Panc1 (cell line): ENCODE measurements around the gene STK35. TPM values are rescaled to one million over a fixed set of nuclear protein-coding genes. Genes with fewer than 3 reads are reported as not detected.

ENCODE experiments used
- ATAC-seq: fragments of 200-7000 bp; cut with Tn5 transposase; 2 replicates; pipeline ENCODE4 v1.9.1; 2020; ENCODE audit warnings: mild to moderate bottlenecking, moderate library complexity
- BruUV-seq: library from RNA; stranded (reverse); fragments of 400-500 nt; replicated peaks from 2 replicates; lab custom pipeline; 2021; lab: Mats Ljungman, UMichigan
- CTCF ChIA-PET: fragments of 300-600 bp; sonication (Branson Sonifier 250); formaldehyde crosslinking; loops from one replicate; lab custom pipeline; 2022; ENCODE audit warnings: antibody characterized with exemption; lab: Charles Lee
- POLR2A ChIA-PET: fragments of 300-600 bp; sonication (Branson Sonifier 250); formaldehyde crosslinking; loops from one replicate; lab custom pipeline; 2022; ENCODE audit warnings: antibody characterized with exemption; lab: Charles Lee
- DNase-seq: peaks from one replicate; pipeline ENCODE4 v3.0.0-alpha.2; 2010; ENCODE audit warnings: low read depth, low spot score
- H3K27ac ChIP-seq: 2 replicates; pipeline ENCODE4 v1.5.1; 2011; ENCODE audit warnings: mild to moderate bottlenecking, low read length, inconsistent platforms
- H3K27me3 ChIP-seq: fragments of 200-500 bp; sonication (Bioruptor generic); 2 replicates; pipeline ENCODE4 v1.6.0; 2014; ENCODE audit warnings: low read length, inconsistent platforms; ENCODE audit not compliant: control insufficient read depth, insufficient read depth
- H3K36me3 ChIP-seq: fragments of 200-500 bp; sonication (Bioruptor generic); 2 replicates; pipeline ENCODE4 v1.5.1; 2014; ENCODE audit warnings: inconsistent platforms, mild to moderate bottlenecking, low read length, moderate library complexity; ENCODE audit not compliant: control insufficient read depth, insufficient read depth
- H3K4me1 ChIP-seq: 2 replicates; pipeline ENCODE4 v1.5.1; 2011; ENCODE audit warnings: inconsistent platforms, mild to moderate bottlenecking, low read length, moderate library complexity; ENCODE audit not compliant: control insufficient read depth, insufficient read depth
- H3K4me3 ChIP-seq, 2 experiments: 2 replicates each; pipeline ENCODE4 v1.5.1; 2011 to 2012; ENCODE audit warnings: low read depth in 2 of 2, low read length in 2 of 2, mild to moderate bottlenecking in 2 of 2, inconsistent platforms in 1 of 2, moderate library complexity in 1 of 2
- H3K9me3 ChIP-seq: fragments of 200-500 bp; sonication (Bioruptor generic); 2 replicates; pipeline ENCODE4 v1.5.1; 2014; ENCODE audit warnings: low read depth, mild to moderate bottlenecking, inconsistent platforms, low read length, moderate library complexity; ENCODE audit not compliant: control insufficient read depth, insufficient read depth
- POLR2AphosphoS5 ChIP-seq: IDR thresholded peaks from 2 replicates; pipeline ENCODE4 v1.6.1; 2012; ENCODE audit warnings: mild to moderate bottlenecking, low read depth, low read length, moderate library complexity
- SIN3A ChIP-seq: IDR thresholded peaks from 2 replicates; pipeline ENCODE4 v1.6.1; 2012; ENCODE audit warnings: low read depth, mild to moderate bottlenecking, low read length, moderate library complexity, borderline replicate concordance; ENCODE audit not compliant: insufficient read depth
- TCF7L2 ChIP-seq: IDR thresholded peaks from 2 replicates; pipeline ENCODE4 v1.6.1; 2011; ENCODE audit warnings: mild to moderate bottlenecking, low read depth, low read length, inconsistent platforms
- in situ Hi-C: cut with HindIII; loops from 2 replicates; pipeline ENCODE4 v1.10.0; 2016; ENCODE audit warnings: low sequenced_read_pairs, low pct_unique_long_range_greater_than_20kb
- intact Hi-C: fragments of 100-400 bp; cut with micrococcal nuclease; formaldehyde crosslinking; loops from one replicate; pipeline ENCODE4 v1.10.0; 2022; ENCODE audit not compliant: unreplicated experiment
- total RNA-seq: library from RNA; stranded (reverse); gene quantifications from one replicate; pipeline ENCODE4 v1.2.1, GENCODE V29; 2021; ENCODE audit not compliant: unreplicated experiment
- TF ChIP-seq, protein P1 (sequence below): fragments of 450-650 bp; IDR thresholded peaks from 2 replicates; pipeline ENCODE4 v1.5.1; 2017; ENCODE audit warnings: mild to moderate bottlenecking
- TF ChIP-seq, protein P2 (sequence below), 2 experiments: IDR thresholded peaks; 2 replicates each; pipeline ENCODE4 v1.6.1; 2011 to 2012; ENCODE audit warnings: low read depth in 2 of 2, control low read depth in 1 of 2, low read length in 1 of 2, mild to moderate bottlenecking in 1 of 2, moderate library complexity in 1 of 2; ENCODE audit not compliant: insufficient read depth in 1 of 2

The STK35 gene
- total RNA-seq, 1 experiment from 2014 or later = 27.6 TPM

GRCh38 chr20:2172305-2173175 lies 70.9 kb downstream of the STK35 start:
- in situ Hi-C loops (no loop called here), intact Hi-C loops (loop anchor here (1.0 to 5.0 kb wide), 2 partner anchors 165 to 208 kb away; no protein-coding TSS in a partner anchor)
- H3K4me1 ChIP-seq = 0 out of 2 replicates have a peak, but pooled peaks cover 4% of the 10 kb centered on the region
- ChIA-PET CTCF (interaction anchor here (0.5 to 0.9 kb wide), 7 partner anchors 115 to 496 kb away, joined by 3 to 5 read pairs (median 4); no protein-coding TSS in a partner anchor), POLR2A (no interaction called here)
- DNase-seq (peak; percentile 36), ATAC-seq (peak; percentile 82)
- TF ChIP-seq TCF7L2 (no peak), SIN3A (no peak), POLR2AphosphoS5 (no peak)
- TF ChIP-seq, protein P1, sequence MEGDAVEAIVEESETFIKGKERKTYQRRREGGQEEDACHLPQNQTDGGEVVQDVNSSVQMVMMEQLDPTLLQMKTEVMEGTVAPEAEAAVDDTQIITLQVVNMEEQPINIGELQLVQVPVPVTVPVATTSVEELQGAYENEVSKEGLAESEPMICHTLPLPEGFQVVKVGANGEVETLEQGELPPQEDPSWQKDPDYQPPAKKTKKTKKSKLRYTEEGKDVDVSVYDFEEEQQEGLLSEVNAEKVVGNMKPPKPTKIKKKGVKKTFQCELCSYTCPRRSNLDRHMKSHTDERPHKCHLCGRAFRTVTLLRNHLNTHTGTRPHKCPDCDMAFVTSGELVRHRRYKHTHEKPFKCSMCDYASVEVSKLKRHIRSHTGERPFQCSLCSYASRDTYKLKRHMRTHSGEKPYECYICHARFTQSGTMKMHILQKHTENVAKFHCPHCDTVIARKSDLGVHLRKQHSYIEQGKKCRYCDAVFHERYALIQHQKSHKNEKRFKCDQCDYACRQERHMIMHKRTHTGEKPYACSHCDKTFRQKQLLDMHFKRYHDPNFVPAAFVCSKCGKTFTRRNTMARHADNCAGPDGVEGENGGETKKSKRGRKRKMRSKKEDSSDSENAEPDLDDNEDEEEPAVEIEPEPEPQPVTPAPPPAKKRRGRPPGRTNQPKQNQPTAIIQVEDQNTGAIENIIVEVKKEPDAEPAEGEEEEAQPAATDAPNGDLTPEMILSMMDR = peak; percentile 93
- TF ChIP-seq, protein P2, sequence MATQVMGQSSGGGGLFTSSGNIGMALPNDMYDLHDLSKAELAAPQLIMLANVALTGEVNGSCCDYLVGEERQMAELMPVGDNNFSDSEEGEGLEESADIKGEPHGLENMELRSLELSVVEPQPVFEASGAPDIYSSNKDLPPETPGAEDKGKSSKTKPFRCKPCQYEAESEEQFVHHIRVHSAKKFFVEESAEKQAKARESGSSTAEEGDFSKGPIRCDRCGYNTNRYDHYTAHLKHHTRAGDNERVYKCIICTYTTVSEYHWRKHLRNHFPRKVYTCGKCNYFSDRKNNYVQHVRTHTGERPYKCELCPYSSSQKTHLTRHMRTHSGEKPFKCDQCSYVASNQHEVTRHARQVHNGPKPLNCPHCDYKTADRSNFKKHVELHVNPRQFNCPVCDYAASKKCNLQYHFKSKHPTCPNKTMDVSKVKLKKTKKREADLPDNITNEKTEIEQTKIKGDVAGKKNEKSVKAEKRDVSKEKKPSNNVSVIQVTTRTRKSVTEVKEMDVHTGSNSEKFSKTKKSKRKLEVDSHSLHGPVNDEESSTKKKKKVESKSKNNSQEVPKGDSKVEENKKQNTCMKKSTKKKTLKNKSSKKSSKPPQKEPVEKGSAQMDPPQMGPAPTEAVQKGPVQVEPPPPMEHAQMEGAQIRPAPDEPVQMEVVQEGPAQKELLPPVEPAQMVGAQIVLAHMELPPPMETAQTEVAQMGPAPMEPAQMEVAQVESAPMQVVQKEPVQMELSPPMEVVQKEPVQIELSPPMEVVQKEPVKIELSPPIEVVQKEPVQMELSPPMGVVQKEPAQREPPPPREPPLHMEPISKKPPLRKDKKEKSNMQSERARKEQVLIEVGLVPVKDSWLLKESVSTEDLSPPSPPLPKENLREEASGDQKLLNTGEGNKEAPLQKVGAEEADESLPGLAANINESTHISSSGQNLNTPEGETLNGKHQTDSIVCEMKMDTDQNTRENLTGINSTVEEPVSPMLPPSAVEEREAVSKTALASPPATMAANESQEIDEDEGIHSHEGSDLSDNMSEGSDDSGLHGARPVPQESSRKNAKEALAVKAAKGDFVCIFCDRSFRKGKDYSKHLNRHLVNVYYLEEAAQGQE (IDR thresholded peaks at IDR 0.05; ENCODE audit: insufficient read depth in 1 of 2, low read depth in 2 of 2, low read length in 1 of 2) = peak in 1 of 2 experiments; percentile 49; a peak in 1 of 4 replicates
- H3K9me3 ChIP-seq = no peaks in the 10 kb centered on the region
- no peaks in the 10 kb centered on the region; the same call in 1 of the 2 replicates for H3K27me3 ChIP-seq
- no peaks in the 10 kb centered on the region for H3K36me3 ChIP-seq
- no TSS peak for BruUV-seq
- H3K27ac ChIP-seq = no peak overlapping the region
- H3K4me3 ChIP-seq = peak overlapping the region in 1 of 2 experiments; percentile 6; a peak in 1 of 4 replicates

DNA sequence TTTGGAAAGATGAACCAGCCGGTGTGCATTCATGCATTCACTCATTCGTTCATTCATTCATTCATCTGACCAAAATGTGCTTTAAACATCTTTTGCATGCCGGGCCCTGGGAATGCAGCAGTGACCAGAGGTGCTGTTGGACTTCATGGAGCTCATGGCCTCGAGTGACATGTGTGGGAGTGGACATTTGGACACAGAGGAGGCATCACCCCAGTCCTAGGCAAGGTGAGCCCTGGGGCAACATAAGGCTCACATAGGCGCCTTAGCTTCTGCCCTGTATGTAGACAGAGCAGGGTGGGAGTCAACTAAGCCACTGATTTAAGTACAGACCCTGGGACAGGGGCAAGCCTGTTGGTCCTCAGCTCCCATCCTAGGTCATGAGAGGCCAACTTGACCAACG lies 71.6 kb downstream of the STK35 start:
- Histone ChIP-seq H3K36me3 (no peaks in the 10 kb centered on the region), H3K4me3 (no peak overlapping the region), H3K27ac (no peak overlapping the region), H3K9me3 (no peaks in the 10 kb centered on the region), H3K27me3 (no peaks in the 10 kb centered on the region; the same call in 1 of the 2 replicates), H3K4me1 (0 out of 2 replicates have a peak, but pooled peaks cover 4% of the 10 kb centered on the region)
- no TSS peak for BruUV-seq
- intact Hi-C loops (loop anchor here (5.0 kb wide), 1 partner anchor 166 kb away; no protein-coding TSS in a partner anchor), in situ Hi-C loops (no loop called here)
- CTCF ChIA-PET = interaction anchor here (0.5 kb wide), 1 partner anchor 116 kb away, joined by 5 read pairs; no protein-coding TSS in a partner anchor
- TF ChIP-seq SIN3A (no peak), TCF7L2 (no peak), POLR2AphosphoS5 (no peak)
- TF ChIP-seq, protein P1 = no peak
- TF ChIP-seq, protein P2 (IDR thresholded peaks at IDR 0.05; ENCODE audit: insufficient read depth in 1 of 2, low read depth in 2 of 2, low read length in 1 of 2) = no peak
- DNase-seq = no peak
- no peak for ATAC-seq
- POLR2A ChIA-PET = no interaction called here
